GM23338 (cell line): Measurements from ENCODE around the gene DMGDH.

Experiments used
- CTCF ChIP-seq, 2 experiments: fragments of 200-600 bp in 1 of 2; sonication (generic) in 1 of 2; conservative IDR thresholded peaks; 2 replicates each; pipeline versions ENCODE4 v1.5.1 to v1.6.1; 2016 to 2017; ENCODE audit warnings: antibody characterized with exemption in 2 of 2, low read depth in 2 of 2, mild to moderate bottlenecking in 2 of 2, moderate library complexity in 1 of 2
- POLR2AphosphoS5 ChIP-seq: IDR thresholded peaks from 2 replicates; pipeline ENCODE4 v1.6.1; 2016; ENCODE audit warnings: antibody characterized with exemption, low read depth
- TF ChIP-seq, protein P1 (sequence below): IDR thresholded peaks from one replicate; pipeline ENCODE4 v1.6.1; 2018; ENCODE audit warnings: antibody characterized with exemption; ENCODE audit not compliant: unreplicated experiment

- TF ChIP-seq CTCF (conservative IDR thresholded peaks at IDR 0.05; ENCODE audit: low read depth in 2 of 2) (no peak), POLR2AphosphoS5 (no peak)
- TF ChIP-seq, protein P1, sequence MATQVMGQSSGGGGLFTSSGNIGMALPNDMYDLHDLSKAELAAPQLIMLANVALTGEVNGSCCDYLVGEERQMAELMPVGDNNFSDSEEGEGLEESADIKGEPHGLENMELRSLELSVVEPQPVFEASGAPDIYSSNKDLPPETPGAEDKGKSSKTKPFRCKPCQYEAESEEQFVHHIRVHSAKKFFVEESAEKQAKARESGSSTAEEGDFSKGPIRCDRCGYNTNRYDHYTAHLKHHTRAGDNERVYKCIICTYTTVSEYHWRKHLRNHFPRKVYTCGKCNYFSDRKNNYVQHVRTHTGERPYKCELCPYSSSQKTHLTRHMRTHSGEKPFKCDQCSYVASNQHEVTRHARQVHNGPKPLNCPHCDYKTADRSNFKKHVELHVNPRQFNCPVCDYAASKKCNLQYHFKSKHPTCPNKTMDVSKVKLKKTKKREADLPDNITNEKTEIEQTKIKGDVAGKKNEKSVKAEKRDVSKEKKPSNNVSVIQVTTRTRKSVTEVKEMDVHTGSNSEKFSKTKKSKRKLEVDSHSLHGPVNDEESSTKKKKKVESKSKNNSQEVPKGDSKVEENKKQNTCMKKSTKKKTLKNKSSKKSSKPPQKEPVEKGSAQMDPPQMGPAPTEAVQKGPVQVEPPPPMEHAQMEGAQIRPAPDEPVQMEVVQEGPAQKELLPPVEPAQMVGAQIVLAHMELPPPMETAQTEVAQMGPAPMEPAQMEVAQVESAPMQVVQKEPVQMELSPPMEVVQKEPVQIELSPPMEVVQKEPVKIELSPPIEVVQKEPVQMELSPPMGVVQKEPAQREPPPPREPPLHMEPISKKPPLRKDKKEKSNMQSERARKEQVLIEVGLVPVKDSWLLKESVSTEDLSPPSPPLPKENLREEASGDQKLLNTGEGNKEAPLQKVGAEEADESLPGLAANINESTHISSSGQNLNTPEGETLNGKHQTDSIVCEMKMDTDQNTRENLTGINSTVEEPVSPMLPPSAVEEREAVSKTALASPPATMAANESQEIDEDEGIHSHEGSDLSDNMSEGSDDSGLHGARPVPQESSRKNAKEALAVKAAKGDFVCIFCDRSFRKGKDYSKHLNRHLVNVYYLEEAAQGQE: no peak
These were observed 110.6 kb downstream of the DMGDH start for GRCh38 chr5:78958672-78959445.
